K562 (cell line): ENCODE data around the gene SIK3.

Source experiments
- TAL1 ChIP-seq: fragments of 450-650 bp; IDR thresholded peaks from 2 replicates; pipeline ENCODE4 v1.6.1; 2016; ENCODE audit warnings: mild to moderate bottlenecking
- ZNF507 ChIP-seq: conservative IDR thresholded peaks from 2 replicates; pipeline ENCODE4 v1.6.1; 2017; ENCODE audit warnings: missing genetic modification characterization, missing compliant biosample characterization

DNA sequence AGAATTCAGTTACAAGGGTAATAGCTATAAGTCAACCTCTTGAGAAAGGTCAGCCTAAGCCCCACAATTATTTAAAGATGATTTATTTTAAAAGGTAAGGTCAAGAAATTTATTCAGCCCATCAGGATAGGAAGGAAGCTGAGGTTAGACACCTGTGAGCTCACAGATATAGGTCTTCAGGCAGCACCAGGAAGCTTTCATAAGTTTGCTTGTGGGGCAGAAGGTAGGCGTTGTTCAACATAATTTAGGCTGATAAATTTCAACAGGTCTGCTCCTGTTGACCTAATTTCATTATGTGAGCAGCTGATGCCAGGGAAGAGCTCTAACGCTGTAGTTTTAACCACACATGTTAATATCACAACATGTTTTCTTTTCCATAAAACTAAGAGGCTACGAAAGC, 142.7 kb downstream of the SIK3 start:
- TF ChIP-seq TAL1 (no peak), ZNF507 (tag) (no peak)
